Upper lobe of right lung (tissue), 1 donor: ENCODE results near the gene GBX1. TPM values are rescaled to one million over a fixed set of nuclear protein-coding genes. Genes with fewer than 3 reads are reported as not detected.

Source experiments
- ATAC-seq: fragments of 200-7000 bp; cut with Tn5 transposase; one replicate; pipeline ENCODE4 v1.9.1; 2020; ENCODE audit warnings: mild to moderate bottlenecking, moderate library complexity
- DNase-seq: peaks from one replicate; pipeline ENCODE4 v3.0.0-alpha.2; 2020
- H3K27ac ChIP-seq: fragments of 200-600 bp; one replicate; pipeline ENCODE4 v1.8.0; 2022
- H3K27me3 ChIP-seq: fragments of 200-600 bp; one replicate; pipeline ENCODE4 v1.8.0; 2022; ENCODE audit warnings: mild to moderate bottlenecking
- H3K36me3 ChIP-seq: fragments of 200-600 bp; one replicate; pipeline ENCODE4 v1.8.0; 2022
- H3K4me1 ChIP-seq: fragments of 200-600 bp; one replicate; pipeline ENCODE4 v1.8.0; 2022
- H3K4me3 ChIP-seq: fragments of 200-600 bp; one replicate; pipeline ENCODE4 v1.8.0; 2022; ENCODE audit warnings: mild to moderate bottlenecking
- H3K9me3 ChIP-seq: fragments of 200-600 bp; one replicate; pipeline ENCODE4 v1.8.0; 2022
- intact Hi-C: fragments of 100-400 bp; cut with DNase I; formaldehyde crosslinking; loops from one replicate; pipeline ENCODE4 v1.11.0; 2022
- total RNA-seq: library from RNA; stranded (reverse); fragmentation: NEBNext Ultra II Directional; extraction: Animal tissue kit (Norgen Biotek cat#: 25700); gene quantifications from one replicate; pipeline ENCODE4 v1.2.1, GENCODE V29; 2021
- TF ChIP-seq, protein P1 (sequence below): fragments of 200-600 bp; IDR thresholded peaks from one replicate; pipeline ENCODE4 v1.8.0; 2022; ENCODE audit warnings: antibody characterized with exemption
- donor health status: DM: no; HTN: yes; CAD: no; lungs with severe emphysema.

GBX1 gene
- total RNA-seq, 1 donor from 2014 or later = not detected

DNA sequence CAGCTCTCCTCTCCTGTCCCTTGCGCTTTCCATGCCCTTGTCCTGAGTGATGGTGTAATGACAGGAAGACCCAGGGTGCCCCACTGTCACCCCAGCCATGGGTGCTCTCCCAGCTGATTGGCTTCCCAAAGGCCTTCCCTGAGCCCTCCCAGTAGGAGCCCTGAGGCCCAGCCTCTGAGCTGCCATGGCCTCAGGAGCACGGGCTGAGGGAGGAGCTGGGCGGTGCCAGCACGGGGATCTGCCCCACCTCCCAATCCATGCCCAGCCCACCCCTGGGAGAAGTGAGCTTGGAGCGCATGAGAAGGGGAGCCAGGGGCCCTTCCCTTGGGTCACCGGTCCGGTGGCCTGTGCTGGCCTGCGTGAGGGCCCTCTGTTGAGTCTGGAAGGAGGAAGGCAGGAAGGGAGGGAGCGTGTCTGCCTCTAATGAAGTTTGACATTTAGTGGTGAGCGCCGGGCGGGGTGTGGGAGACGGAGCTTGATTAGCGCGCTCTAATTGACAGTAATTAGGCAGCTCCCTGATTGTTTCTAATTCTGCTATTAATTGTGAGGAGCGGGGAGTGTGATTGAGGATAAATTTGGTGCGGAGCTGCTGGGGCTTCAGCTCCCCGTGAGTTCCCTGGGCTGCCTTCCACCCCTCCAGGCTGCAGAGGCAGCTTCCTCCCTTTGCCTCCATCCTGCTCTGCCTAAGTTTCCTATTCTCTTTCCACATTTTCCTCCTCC, 28.3 kb downstream of the GBX1 start:
- Histone ChIP-seq H3K9me3 (no peaks in the 10 kb centered on the region), H3K27ac (no peak overlapping the region), H3K36me3 (peaks cover 95% of the 10 kb centered on the region), H3K4me1 (no peaks in the 10 kb centered on the region), H3K4me3 (no peak overlapping the region), H3K27me3 (no peaks in the 10 kb centered on the region)
- DNase-seq (peak; percentile 57), ATAC-seq (no peak)
- intact Hi-C loops = no loop called here
- TF ChIP-seq, protein P1, sequence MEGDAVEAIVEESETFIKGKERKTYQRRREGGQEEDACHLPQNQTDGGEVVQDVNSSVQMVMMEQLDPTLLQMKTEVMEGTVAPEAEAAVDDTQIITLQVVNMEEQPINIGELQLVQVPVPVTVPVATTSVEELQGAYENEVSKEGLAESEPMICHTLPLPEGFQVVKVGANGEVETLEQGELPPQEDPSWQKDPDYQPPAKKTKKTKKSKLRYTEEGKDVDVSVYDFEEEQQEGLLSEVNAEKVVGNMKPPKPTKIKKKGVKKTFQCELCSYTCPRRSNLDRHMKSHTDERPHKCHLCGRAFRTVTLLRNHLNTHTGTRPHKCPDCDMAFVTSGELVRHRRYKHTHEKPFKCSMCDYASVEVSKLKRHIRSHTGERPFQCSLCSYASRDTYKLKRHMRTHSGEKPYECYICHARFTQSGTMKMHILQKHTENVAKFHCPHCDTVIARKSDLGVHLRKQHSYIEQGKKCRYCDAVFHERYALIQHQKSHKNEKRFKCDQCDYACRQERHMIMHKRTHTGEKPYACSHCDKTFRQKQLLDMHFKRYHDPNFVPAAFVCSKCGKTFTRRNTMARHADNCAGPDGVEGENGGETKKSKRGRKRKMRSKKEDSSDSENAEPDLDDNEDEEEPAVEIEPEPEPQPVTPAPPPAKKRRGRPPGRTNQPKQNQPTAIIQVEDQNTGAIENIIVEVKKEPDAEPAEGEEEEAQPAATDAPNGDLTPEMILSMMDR = no peak

DNA sequence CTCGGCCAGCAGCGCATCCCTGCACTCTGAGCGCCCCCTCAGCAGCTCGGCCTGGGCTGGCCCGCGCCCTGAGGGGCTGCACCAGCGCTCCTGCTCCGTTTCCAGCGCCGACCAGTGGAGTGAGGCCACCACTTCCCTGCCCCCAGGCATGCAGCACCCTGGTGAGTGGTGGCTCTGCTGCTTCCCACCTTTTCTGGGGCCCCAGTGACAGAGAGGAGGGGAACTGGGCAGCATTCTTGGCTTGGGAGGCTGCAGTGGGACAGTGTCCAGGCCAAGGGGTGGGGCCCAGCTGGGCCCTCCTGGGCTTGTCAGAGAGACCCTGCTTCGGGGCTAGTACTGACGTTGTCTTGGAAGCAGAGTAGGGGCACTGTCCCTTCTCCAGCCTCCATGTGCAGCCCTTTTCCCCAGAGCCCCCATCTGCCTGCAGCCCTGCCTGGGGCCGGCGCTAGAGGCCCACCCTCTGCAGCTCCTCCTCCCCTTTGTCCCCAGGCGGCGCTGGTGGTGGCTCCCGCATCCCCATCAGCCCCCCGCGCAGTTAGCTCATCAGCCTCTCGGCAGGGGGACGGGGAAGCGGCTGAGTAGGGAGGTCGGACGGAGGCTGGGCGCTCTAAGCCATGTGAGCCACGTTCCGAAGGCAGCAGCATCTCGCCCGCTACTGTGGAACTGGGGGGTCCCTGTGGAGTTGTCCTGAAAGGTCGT, 29.2 kb downstream of the GBX1 start:
- Histone ChIP-seq H3K4me3 (no peak overlapping the region), H3K9me3 (no peaks in the 10 kb centered on the region), H3K27ac (no peak overlapping the region), H3K36me3 (peaks cover 95% of the 10 kb centered on the region), H3K27me3 (no peaks in the 10 kb centered on the region), H3K4me1 (no peaks in the 10 kb centered on the region)
- DNase-seq (peak; percentile 40), ATAC-seq (no peak)
- TF ChIP-seq, protein P1 = no peak
- intact Hi-C loops = no loop called here

DNA sequence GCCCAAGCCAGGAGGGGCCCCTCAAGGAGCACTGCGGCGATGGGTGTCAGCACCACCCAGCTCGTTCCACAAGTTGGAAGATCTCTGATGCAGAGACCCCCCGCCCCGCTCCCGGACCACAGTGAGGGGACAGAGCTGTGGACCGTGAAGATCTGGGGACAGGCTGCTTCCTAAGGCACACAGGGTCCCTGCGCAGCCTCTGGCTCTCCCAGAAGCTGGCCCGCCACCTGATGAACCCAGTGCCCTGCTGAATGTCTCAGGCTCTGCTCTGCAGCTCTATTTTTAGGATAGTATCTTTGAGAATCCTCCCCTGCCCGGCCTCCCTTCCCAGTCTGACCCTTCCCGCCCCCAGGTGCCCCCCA, 29.7 kb downstream of the GBX1 start:
- ATAC-seq = no peak
- Histone ChIP-seq H3K27ac (no peak overlapping the region), H3K27me3 (no peaks in the 10 kb centered on the region), H3K4me1 (no peaks in the 10 kb centered on the region), H3K9me3 (no peaks in the 10 kb centered on the region), H3K36me3 (peaks cover 96% of the 10 kb centered on the region), H3K4me3 (no peak overlapping the region)
- TF ChIP-seq, protein P1 = no peak
- peak; percentile 61 for DNase-seq
- intact Hi-C loops = no loop called here

DNA sequence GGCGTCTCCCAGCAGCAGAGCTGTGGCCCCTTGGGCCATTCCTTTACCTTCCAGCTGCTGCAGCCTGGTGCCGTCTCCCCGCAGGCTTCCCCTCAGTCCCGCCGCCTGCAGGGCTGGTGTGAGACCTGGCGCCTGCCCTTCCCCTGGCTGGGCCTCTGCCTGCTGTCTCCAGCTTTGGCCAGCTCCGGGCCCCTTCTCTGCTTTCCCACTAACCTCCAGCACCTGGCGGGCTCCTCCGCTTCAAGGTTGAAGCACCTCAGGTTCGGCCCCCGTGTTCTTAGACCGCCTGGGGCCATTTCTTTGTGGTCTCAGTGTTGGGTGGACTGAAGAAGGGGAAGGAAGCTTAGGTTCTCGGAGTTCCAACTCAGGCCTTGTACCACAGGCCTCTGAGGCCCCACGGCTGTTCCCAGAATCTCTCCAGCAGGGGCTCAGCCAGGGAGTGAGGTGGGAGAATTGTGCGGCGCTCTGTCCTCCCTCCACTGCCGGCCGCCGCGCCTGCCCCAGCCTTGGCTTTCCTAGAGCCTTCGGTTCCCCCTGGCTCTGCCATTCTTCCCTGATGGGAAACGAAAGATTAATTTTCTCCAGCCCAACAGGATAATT, 30.3 kb downstream of the GBX1 start:
- H3K9me3 ChIP-seq = no peaks in the 10 kb centered on the region
- DNase-seq = peak; percentile 51
- no peaks in the 10 kb centered on the region for H3K27me3 ChIP-seq
- H3K36me3 ChIP-seq = peaks cover 96% of the 10 kb centered on the region
- intact Hi-C loops = no loop called here
- H3K4me3 ChIP-seq = no peak overlapping the region
- no peaks in the 10 kb centered on the region for H3K4me1 ChIP-seq
- no peak for ATAC-seq
- no peak overlapping the region for H3K27ac ChIP-seq
- TF ChIP-seq, protein P1 = no peak

DNA sequence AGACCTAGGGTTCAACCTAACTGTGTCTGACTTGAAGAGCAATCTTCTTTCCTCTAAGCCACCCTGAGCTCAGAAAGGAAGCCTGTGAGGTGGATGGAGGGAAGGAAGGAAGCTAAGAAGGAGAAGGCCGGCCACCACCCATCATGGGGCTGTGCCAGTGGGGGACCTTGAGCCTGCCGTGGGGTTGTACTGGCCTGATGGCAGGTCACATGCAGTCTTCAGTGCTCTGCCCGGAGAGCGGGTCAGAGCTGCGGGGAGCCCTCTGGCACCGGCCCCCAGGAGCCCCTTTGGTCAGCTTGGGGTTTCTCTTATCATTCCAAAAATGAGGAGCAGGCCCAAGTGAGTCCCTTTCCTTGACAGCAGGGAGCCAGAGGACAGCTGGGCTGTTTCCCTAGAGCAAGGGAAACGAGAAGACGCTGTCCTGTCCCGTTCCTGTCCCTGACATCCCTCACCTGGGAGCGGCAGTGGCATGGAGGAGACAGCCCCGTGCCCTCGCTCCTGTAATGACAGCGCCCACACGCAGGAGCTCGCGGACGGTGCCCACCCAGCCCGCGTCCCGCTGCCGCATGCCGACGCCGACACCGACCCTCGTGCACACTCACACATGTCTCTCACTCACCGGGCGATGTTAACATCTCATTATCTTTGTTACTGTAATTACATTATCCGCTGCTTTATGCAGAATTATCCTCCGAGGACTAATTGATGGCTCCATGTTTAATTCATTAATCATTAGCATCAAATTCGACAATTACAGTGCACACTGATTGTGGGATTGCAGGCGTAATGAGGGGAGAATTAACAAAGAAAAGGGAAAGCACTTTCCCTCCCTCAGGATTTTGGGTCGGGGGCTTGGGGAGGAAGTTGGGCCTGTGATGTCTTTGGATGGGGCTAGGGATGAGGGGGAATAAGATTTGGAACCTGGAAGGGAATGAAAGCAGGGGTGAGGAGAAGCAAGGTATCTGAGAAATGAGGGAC, 31.3 kb downstream of the GBX1 start:
- H3K36me3 ChIP-seq = peaks cover 94% of the 10 kb centered on the region

More for the DNA sequence above, 31.3 kb downstream of the GBX1 start:
- no peaks in the 10 kb centered on the region for H3K9me3 ChIP-seq
- TF ChIP-seq, protein P1 = no peak
- no peak overlapping the region for H3K4me3 ChIP-seq
- no peaks in the 10 kb centered on the region for H3K27me3 ChIP-seq
- H3K4me1 ChIP-seq = no peaks in the 10 kb centered on the region
- intact Hi-C loops = no loop called here
- DNase-seq = peak; percentile 53
- ATAC-seq = no peak
- H3K27ac ChIP-seq = no peak overlapping the region
